GM23248 (cell line): ENCODE data around the gene BTG1. TPM values are rescaled to one million over a fixed set of nuclear protein-coding genes. Genes with fewer than 3 reads are reported as not detected.

Source experiments
- DNase-seq: peaks from one replicate; pipeline ENCODE4 v3.0.0-alpha.2; 2015
- H2AFZ ChIP-seq: fragments of 200-600 bp; sonication (generic); 2 replicates; pipeline ENCODE4 v1.6.1; 2016; ENCODE audit warnings: antibody characterized with exemption
- H3F3A ChIP-seq: fragments of 200-600 bp; sonication (generic); 2 replicates; pipeline ENCODE4 v1.6.1; 2016; ENCODE audit warnings: mild to moderate bottlenecking, antibody characterized with exemption, mixed run types; ENCODE audit not compliant: insufficient read depth
- H3K27ac ChIP-seq: fragments of 200-600 bp; sonication (generic); 2 replicates; pipeline ENCODE4 v1.5.1; 2016; ENCODE audit warnings: mild to moderate bottlenecking
- H3K27me3 ChIP-seq: fragments of 200-600 bp; sonication (generic); replicated peaks from 2 replicates; pipeline ENCODE4 v1.6.1; 2016; ENCODE audit warnings: mild to moderate bottlenecking; ENCODE audit not compliant: insufficient read depth
- H3K36me3 ChIP-seq: fragments of 200-600 bp; sonication (generic); 2 replicates; pipeline ENCODE4 v1.6.1; 2016; ENCODE audit warnings: low read depth, mild to moderate bottlenecking
- H3K4me1 ChIP-seq: fragments of 200-600 bp; sonication (generic); 2 replicates; pipeline ENCODE4 v1.6.1; 2016; ENCODE audit warnings: mild to moderate bottlenecking; ENCODE audit not compliant: insufficient read depth
- H3K4me2 ChIP-seq: fragments of 200-600 bp; sonication (generic); one replicate; pipeline ENCODE4 v1.6.1; 2016; ENCODE audit warnings: mild to moderate bottlenecking; ENCODE audit not compliant: unreplicated experiment
- H3K4me3 ChIP-seq: fragments of 200-600 bp; sonication (generic); 2 replicates; pipeline ENCODE4 v1.5.1; 2016; ENCODE audit warnings: mild to moderate bottlenecking
- H3K79me2 ChIP-seq: fragments of 200-600 bp; sonication (generic); 2 replicates; pipeline ENCODE4 v1.6.1; 2016; ENCODE audit warnings: mild to moderate bottlenecking; ENCODE audit not compliant: insufficient read depth
- H3K9ac ChIP-seq: fragments of 200-600 bp; sonication (generic); 2 replicates; pipeline ENCODE4 v1.6.1; 2016; ENCODE audit warnings: mild to moderate bottlenecking
- H3K9me2 ChIP-seq: fragments of 200-600 bp; sonication (generic); 2 replicates; pipeline ENCODE4 v1.6.1; 2016; ENCODE audit warnings: mixed run types, mild to moderate bottlenecking, moderate library complexity; ENCODE audit not compliant: insufficient read depth
- H3K9me3 ChIP-seq: fragments of 200-600 bp; sonication (generic); one replicate; pipeline ENCODE4 v1.6.1; 2017; ENCODE audit warnings: low read depth
- H4K20me1 ChIP-seq: fragments of 200-600 bp; sonication (generic); 2 replicates; pipeline ENCODE4 v1.6.0; 2016; ENCODE audit not compliant: insufficient read depth
- EZH2 ChIP-seq: fragments of 200-600 bp; sonication (generic); IDR thresholded peaks from 2 replicates; pipeline ENCODE4 v1.6.1; 2018; ENCODE audit warnings: antibody characterized with exemption, mild to moderate bottlenecking; ENCODE audit not compliant: insufficient read depth, poor library complexity, severe bottlenecking
- EZH2phosphoT487 ChIP-seq: fragments of 200-600 bp; sonication (generic); IDR thresholded peaks from 2 replicates; pipeline ENCODE4 v1.6.1; 2018; ENCODE audit warnings: antibody characterized with exemption, moderate library complexity, mild to moderate bottlenecking, low read depth; ENCODE audit not compliant: insufficient read depth
- WGBS, 2 experiments: methylation state at CpG; one replicate each; pipeline ENCODE4 v1.1.6; 2015 to 2017; ENCODE audit warnings: low lambda C conversion rate in 2 of 2, low coverage in 1 of 2; ENCODE audit errors: missing lambda C conversion rate in 2 of 2; 5-methylcytosine and 5-hydroxymethylcytosine counted together
- in situ Hi-C: fragments of 300-500 bp; cut with MboI; formaldehyde crosslinking; loops from 2 replicates; pipeline ENCODE4 v1.15.0; 2020
- polyA plus RNA-seq: library from polyadenylated mRNA; unstranded; fragments of >200 nt; fragmentation: Nextera tagmentation; extraction: Ambion mirVana; gene quantifications from 2 replicates; pipeline ENCODE4 v1.2.1, GENCODE V29; 2016
- total RNA-seq: library from RNA; depleted of rRNA; stranded (reverse); fragments of >200 nt; shearing (Covaris generic); gene quantifications from 2 replicates; pipeline ENCODE4 v1.2.3, GENCODE V29; 2014

BTG1 gene
- total and polyA plus RNA-seq, 2 experiments from 2014 or later: 14.4 to 62.2 TPM

- DNase-seq: no peak
These were observed 46.7 kb upstream of the BTG1 start for GRCh38 chr12:92192360-92192759.

GRCh38 chr12:92191061-92191460, 45.4 kb upstream of the BTG1 start:
- H3K27me3 ChIP-seq: no peaks in the 10 kb centered on the region
- H2AFZ ChIP-seq: no peak overlapping the region
- WGBS, 2 experiments: 57 to 61% methylated on average over 3 of the region's 3 CpGs
- H3K27ac ChIP-seq: no peak overlapping the region
- H3K4me3 ChIP-seq: no peak overlapping the region
- peak; percentile 4 for DNase-seq
- H3K79me2 ChIP-seq: no peaks in the 10 kb centered on the region
- TF ChIP-seq EZH2 (no peak), EZH2phosphoT487 (no peak)
- no peak overlapping the region for H3K9ac ChIP-seq
- no peaks in the 10 kb centered on the region for H3F3A ChIP-seq
- no peak overlapping the region for H3K4me2 ChIP-seq
- H3K4me1 ChIP-seq: no peaks in the 10 kb centered on the region
- no peaks in the 10 kb centered on the region for H3K9me3 ChIP-seq
- H3K36me3 ChIP-seq: no peaks in the 10 kb centered on the region
- no peaks in the 10 kb centered on the region for H3K9me2 ChIP-seq
- in situ Hi-C loops: no loop called here
- H4K20me1 ChIP-seq: no peaks in the 10 kb centered on the region

More at GRCh38 chr12:92192360-92192759, 46.7 kb upstream of the BTG1 start:
- H3K9me2 ChIP-seq: no peaks in the 10 kb centered on the region
- no peak overlapping the region for H3K27ac ChIP-seq
- TF ChIP-seq EZH2 (no peak), EZH2phosphoT487 (no peak)
- no peaks in the 10 kb centered on the region for H3K4me1 ChIP-seq
- no peaks in the 10 kb centered on the region for H3K9me3 ChIP-seq
- no peaks in the 10 kb centered on the region for H3K36me3 ChIP-seq
- no peak overlapping the region for H3K4me2 ChIP-seq
- no peak overlapping the region for H3K9ac ChIP-seq
- H3K79me2 ChIP-seq: no peaks in the 10 kb centered on the region
- H3K4me3 ChIP-seq: no peak overlapping the region
- H3K27me3 ChIP-seq: no peaks in the 10 kb centered on the region
- H2AFZ ChIP-seq: no peak overlapping the region
- in situ Hi-C loops: no loop called here
- no peaks in the 10 kb centered on the region for H3F3A ChIP-seq
- no peaks in the 10 kb centered on the region for H4K20me1 ChIP-seq

- TF ChIP-seq EZH2phosphoT487 (no peak), EZH2 (no peak)
- no peaks in the 10 kb centered on the region for H4K20me1 ChIP-seq
These were observed 43.0 kb upstream of the BTG1 start for GRCh38 chr12:92188517-92189188.

GRCh38 chr12:92186038-92186470, 40.4 kb upstream of the BTG1 start:
- WGBS, 2 experiments: 75 to 83% methylated on average over 2 of the region's 2 CpGs
- Histone ChIP-seq H2AFZ (no peak overlapping the region), H3F3A (no peaks in the 10 kb centered on the region), H3K9me2 (no peaks in the 10 kb centered on the region), H4K20me1 (no peaks in the 10 kb centered on the region), H3K79me2 (no peaks in the 10 kb centered on the region), H3K9ac (no peak overlapping the region), H3K4me1 (no peaks in the 10 kb centered on the region), H3K4me3 (no peak overlapping the region), H3K27ac (no peak overlapping the region), H3K4me2 (no peak overlapping the region), H3K9me3 (no peaks in the 10 kb centered on the region), H3K36me3 (no peaks in the 10 kb centered on the region), H3K27me3 (no peaks in the 10 kb centered on the region)
- DNase-seq: no peak
- TF ChIP-seq EZH2phosphoT487: no peak
- no peak for TF ChIP-seq EZH2
- in situ Hi-C loops: no loop called here

More at GRCh38 chr12:92188517-92189188, 43.0 kb upstream of the BTG1 start:
- Histone ChIP-seq H3K4me2 (no peak overlapping the region), H3K27ac (no peak overlapping the region), H3K9me2 (no peaks in the 10 kb centered on the region), H3K4me1 (no peaks in the 10 kb centered on the region), H3K36me3 (no peaks in the 10 kb centered on the region), H3K79me2 (no peaks in the 10 kb centered on the region), H3K9me3 (no peaks in the 10 kb centered on the region), H3K9ac (no peak overlapping the region), H2AFZ (no peak overlapping the region), H3K27me3 (no peaks in the 10 kb centered on the region), H3K4me3 (no peak overlapping the region), H3F3A (no peaks in the 10 kb centered on the region)
- DNase-seq: no peak
- WGBS, 2 experiments: 80 to 81% methylated on average over 7 of the region's 7 CpGs
- in situ Hi-C loops: no loop called here

GRCh38 chr12:92185052-92185451, 39.4 kb upstream of the BTG1 start:
- Histone ChIP-seq H3K9ac (no peak overlapping the region), H3K27ac (no peak overlapping the region), H3K4me1 (no peaks in the 10 kb centered on the region), H2AFZ (no peak overlapping the region), H3F3A (no peaks in the 10 kb centered on the region), H3K4me3 (no peak overlapping the region), H3K79me2 (no peaks in the 10 kb centered on the region), H3K9me3 (no peaks in the 10 kb centered on the region), H3K27me3 (no peaks in the 10 kb centered on the region), H4K20me1 (no peaks in the 10 kb centered on the region), H3K36me3 (no peaks in the 10 kb centered on the region), H3K4me2 (no peak overlapping the region), H3K9me2 (no peaks in the 10 kb centered on the region)
- TF ChIP-seq EZH2phosphoT487: no peak
- TF ChIP-seq EZH2: no peak
- in situ Hi-C loops: no loop called here
- no peak for DNase-seq
